Thyroid gland (tissue), 4 donors: Measurements from ENCODE around the gene GPATCH2. TPM values are rescaled to one million over a fixed set of nuclear protein-coding genes. Genes with fewer than 3 reads are reported as not detected.

Source experiments
- DNase-seq, 2 donors: peaks; one replicate each; pipeline ENCODE4 v3.0.0-alpha.2; 2019
- H3K27ac ChIP-seq, 3 donors: fragments of 200-600 bp; sonication (generic); 1 replicate in 2 of 3; 2 replicates in 1 of 3; pipeline ENCODE4 v1.5.1; 2016 to 2019; ENCODE audit warnings: mild to moderate bottlenecking in 1 of 3, moderate library complexity in 1 of 3
- H3K27me3 ChIP-seq: fragments of 200-600 bp; sonication (generic); one replicate; pipeline ENCODE4 v1.5.1; 2019
- H3K36me3 ChIP-seq, 2 donors: fragments of 200-600 bp; sonication (generic); one replicate each; pipeline ENCODE4 v1.5.1; 2016 to 2019
- H3K4me1 ChIP-seq, 2 donors: fragments of 200-600 bp; sonication (generic); one replicate each; pipeline ENCODE4 v1.5.1; 2017 to 2019
- H3K4me3 ChIP-seq, 3 donors: fragments of 200-600 bp; sonication (generic); replicated peaks in 1 of 3; 1 replicate in 2 of 3; 2 replicates in 1 of 3; pipeline ENCODE4 v1.5.1; 2016; ENCODE audit warnings: mild to moderate bottlenecking in 1 of 3
- H3K9me3 ChIP-seq: fragments of 200-600 bp; sonication (generic); one replicate; pipeline ENCODE4 v1.5.1; 2017
- POLR2A ChIP-seq, 2 donors: fragments of 450-650 bp; IDR thresholded peaks; one replicate each; pipeline ENCODE4 v1.6.1; 2017; ENCODE audit warnings: antibody characterized with exemption in 2 of 2, mild to moderate bottlenecking in 2 of 2, moderate library complexity in 1 of 2
- WGBS, 2 donors: methylation state at CpG; one replicate each; pipeline ENCODE4 v1.1.5; 2017; 5-methylcytosine and 5-hydroxymethylcytosine counted together
- intact Hi-C: fragments of 100-400 bp; cut with DNase I; formaldehyde crosslinking; loops from one replicate; pipeline ENCODE4 v1.15.1; 2023
- total RNA-seq, 4 donors: library from RNA; depleted of rRNA; stranded (reverse); fragments of >200 nt; gene quantifications; one replicate each; pipeline ENCODE4 v1.2.3, GENCODE V29; 2016
- TF ChIP-seq, protein P1 (sequence below), 6 experiments: fragments of 200-600 bp in 3 of 6; fragments of 450-650 bp in 3 of 6; sonication (generic) in 3 of 6; IDR thresholded peaks; one replicate each; pipeline ENCODE4 v1.5.1; 2016 to 2019; ENCODE audit warnings: antibody characterized with exemption in 6 of 6, mild to moderate bottlenecking in 2 of 6, inconsistent platforms in 1 of 6, moderate library complexity in 1 of 6

The GPATCH2 gene
- total RNA-seq, 4 donors from 2014 or later, result 21.4 to 47.9 (median 34.0) TPM

DNA sequence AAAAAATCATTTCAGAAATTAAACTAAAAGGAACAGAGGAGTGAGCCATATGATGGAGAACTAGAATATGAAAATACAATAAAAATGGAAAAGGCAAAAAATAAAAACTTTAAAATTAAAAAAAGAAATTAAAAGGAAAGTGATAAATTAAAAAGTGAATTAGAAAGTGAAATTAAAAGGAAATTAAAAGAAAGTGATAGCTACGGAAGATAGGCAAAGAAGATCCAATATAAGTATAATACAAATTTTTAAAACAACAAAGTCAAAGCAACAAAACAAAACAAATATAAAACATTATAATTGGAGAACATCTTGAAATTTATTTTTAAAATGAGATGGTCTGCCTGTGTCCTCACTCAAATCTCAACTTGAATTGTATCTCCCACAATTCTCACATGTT is 165.8 kb downstream of the GPATCH2 start:
- intact Hi-C loops, result no loop called here
- no peaks in the 10 kb centered on the region for H3K9me3 ChIP-seq
- TF ChIP-seq, protein P1, sequence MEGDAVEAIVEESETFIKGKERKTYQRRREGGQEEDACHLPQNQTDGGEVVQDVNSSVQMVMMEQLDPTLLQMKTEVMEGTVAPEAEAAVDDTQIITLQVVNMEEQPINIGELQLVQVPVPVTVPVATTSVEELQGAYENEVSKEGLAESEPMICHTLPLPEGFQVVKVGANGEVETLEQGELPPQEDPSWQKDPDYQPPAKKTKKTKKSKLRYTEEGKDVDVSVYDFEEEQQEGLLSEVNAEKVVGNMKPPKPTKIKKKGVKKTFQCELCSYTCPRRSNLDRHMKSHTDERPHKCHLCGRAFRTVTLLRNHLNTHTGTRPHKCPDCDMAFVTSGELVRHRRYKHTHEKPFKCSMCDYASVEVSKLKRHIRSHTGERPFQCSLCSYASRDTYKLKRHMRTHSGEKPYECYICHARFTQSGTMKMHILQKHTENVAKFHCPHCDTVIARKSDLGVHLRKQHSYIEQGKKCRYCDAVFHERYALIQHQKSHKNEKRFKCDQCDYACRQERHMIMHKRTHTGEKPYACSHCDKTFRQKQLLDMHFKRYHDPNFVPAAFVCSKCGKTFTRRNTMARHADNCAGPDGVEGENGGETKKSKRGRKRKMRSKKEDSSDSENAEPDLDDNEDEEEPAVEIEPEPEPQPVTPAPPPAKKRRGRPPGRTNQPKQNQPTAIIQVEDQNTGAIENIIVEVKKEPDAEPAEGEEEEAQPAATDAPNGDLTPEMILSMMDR (IDR thresholded peaks at IDR 0.05), result no peak
- TF ChIP-seq POLR2A (IDR thresholded peaks at IDR 0.05), result no peak
- no peak for DNase-seq
- H3K36me3 ChIP-seq, result no peaks in the 10 kb centered on the region
- no peaks in the 10 kb centered on the region for H3K27me3 ChIP-seq
- H3K27ac ChIP-seq, result no peak overlapping the region
- no peaks in the 10 kb centered on the region for H3K4me1 ChIP-seq
- 92 to 100% methylated on average over 1 of the region's 1 CpG for WGBS, 2 donors
- no peak overlapping the region for H3K4me3 ChIP-seq

DNA sequence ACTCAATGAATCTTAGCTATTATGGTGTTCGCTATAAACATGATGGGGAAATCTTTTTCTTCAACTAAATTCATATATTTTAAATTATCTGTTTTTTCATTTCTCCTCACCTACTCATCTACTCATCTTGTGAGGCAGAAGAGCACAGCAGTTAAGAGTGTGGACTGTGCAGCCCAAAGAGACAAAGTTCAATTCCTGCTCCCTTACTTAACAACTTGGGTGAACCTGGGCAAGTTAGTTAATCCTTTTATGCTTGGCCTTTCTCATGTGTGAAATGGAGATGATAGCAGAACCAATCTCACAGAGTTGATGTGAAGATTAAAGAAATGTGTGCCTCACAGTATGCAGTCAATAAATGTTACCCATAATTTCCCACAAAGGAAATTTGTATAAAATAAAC is 168.2 kb downstream of the GPATCH2 start:
- no peaks in the 10 kb centered on the region for H3K4me1 ChIP-seq
- no peak overlapping the region for H3K4me3 ChIP-seq
- no peak for DNase-seq
- no peaks in the 10 kb centered on the region for H3K9me3 ChIP-seq
- intact Hi-C loops, result no loop called here
- no peaks in the 10 kb centered on the region for H3K36me3 ChIP-seq
- no peak for TF ChIP-seq POLR2A (IDR thresholded peaks at IDR 0.05)
- WGBS, 2 donors, result 98 to 100% methylated on average over 1 of the region's 1 CpG
- H3K27ac ChIP-seq, result no peak overlapping the region
- no peaks in the 10 kb centered on the region for H3K27me3 ChIP-seq

DNA sequence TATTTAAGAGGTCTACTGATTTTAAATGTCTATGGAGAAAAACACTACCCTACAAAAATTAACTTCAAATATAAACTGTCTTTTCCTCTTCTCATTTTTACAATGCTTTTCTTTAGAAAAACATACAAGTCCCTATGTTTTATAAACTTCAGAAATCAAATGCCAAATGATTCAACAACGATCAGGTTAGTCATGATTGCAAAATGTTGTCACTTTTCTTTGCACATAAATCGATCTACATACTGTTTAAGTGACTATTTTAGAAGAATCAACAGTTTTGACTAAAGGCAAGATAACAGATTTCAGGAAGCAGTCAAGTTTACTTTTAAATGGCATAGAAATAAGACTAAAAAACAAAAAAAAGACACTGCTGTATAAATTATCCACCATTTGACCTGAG is 168.7 kb downstream of the GPATCH2 start:
- Histone ChIP-seq H3K4me1 (no peaks in the 10 kb centered on the region), H3K9me3 (no peaks in the 10 kb centered on the region), H3K36me3 (no peaks in the 10 kb centered on the region), H3K4me3 (no peak overlapping the region), H3K27ac (no peak overlapping the region), H3K27me3 (no peaks in the 10 kb centered on the region)
- WGBS, 2 donors, result 83 to 91% methylated on average over 2 of the region's 2 CpGs
- no peak for DNase-seq
- intact Hi-C loops, result no loop called here
- TF ChIP-seq, protein P1 (IDR thresholded peaks at IDR 0.05), result no peak
- TF ChIP-seq POLR2A (IDR thresholded peaks at IDR 0.05), result no peak

DNA sequence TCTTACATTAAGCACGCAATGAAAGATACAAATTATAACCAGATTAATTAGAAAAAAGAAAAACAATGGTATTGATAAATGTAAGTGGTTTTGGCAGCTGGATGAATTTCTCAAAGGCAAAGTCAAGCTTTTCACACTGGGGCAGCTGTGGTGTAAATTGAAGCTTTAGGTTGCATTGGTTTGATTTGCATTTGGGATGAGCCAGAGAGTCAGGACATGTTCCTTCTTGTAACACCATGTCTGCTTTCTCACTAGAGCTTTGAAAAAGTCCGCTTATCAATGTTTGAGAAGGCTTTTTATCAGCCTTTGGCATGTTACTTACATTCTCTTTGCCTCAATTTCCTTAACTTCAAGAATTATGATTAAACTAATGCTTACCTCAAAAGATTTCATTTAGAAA is 173.9 kb downstream of the GPATCH2 start:
- H3K4me3 ChIP-seq, result no peak overlapping the region
- TF ChIP-seq, protein P1 (IDR thresholded peaks at IDR 0.05), result no peak
- TF ChIP-seq POLR2A (IDR thresholded peaks at IDR 0.05), result no peak
- no peak overlapping the region for H3K27ac ChIP-seq
- no peak for DNase-seq
- no peaks in the 10 kb centered on the region for H3K36me3 ChIP-seq
- WGBS, 2 donors, result 96 to 99% methylated on average over 2 of the region's 2 CpGs
- no peaks in the 10 kb centered on the region for H3K4me1 ChIP-seq
- H3K27me3 ChIP-seq, result no peaks in the 10 kb centered on the region
- H3K9me3 ChIP-seq, result no peaks in the 10 kb centered on the region
- intact Hi-C loops, result no loop called here

DNA sequence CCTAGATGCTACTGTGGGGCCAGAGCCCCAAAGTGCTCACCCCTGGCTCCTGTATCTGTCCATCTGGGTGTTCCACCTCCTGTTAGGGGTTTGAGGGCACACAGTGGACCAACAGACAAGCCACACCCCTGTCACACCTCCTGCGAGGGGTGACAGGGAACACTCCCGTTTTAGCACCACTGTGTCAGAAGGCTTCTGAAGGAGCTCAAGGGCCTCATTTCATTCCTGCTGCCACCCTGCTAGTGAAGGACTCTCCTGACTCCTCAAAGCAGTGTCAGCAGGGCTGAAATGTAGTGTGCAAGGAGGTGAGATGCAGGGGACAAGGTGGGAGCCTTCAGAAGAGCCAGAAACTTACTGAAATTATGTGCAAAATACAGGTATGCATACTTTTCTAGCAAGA is 174.6 kb downstream of the GPATCH2 start:
- TF ChIP-seq, protein P1 (IDR thresholded peaks at IDR 0.05), result no peak
- no peak for TF ChIP-seq POLR2A (IDR thresholded peaks at IDR 0.05)
- no peak for DNase-seq
- Histone ChIP-seq H3K9me3 (no peaks in the 10 kb centered on the region), H3K36me3 (no peaks in the 10 kb centered on the region), H3K27ac (no peak overlapping the region), H3K4me3 (no peak overlapping the region), H3K4me1 (no peaks in the 10 kb centered on the region), H3K27me3 (no peaks in the 10 kb centered on the region)
- 61 to 79% methylated on average over 2 of the region's 2 CpGs for WGBS, 2 donors
- intact Hi-C loops, result no loop called here

DNA sequence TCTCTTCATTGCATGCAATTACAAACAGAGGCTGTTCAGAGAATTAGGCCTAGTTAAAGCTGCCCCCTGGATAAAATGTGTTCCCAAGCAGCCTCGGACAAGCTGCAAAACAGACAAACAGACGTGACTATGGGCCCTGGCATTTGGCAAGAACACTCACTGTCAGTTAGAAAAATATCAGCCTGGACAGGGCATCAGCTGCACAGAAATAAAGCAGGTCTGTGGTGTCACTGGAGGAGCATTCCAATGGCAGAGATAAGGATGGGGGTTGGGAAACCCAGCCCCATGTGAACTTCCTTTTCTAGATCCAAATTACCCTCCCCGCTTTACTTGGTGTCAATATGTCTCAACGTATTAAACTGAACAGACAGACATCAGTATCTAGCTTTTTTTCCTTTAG is 177.1 kb downstream of the GPATCH2 start:
- 83 to 90% methylated on average over 4 of the region's 4 CpGs for WGBS, 2 donors
- Histone ChIP-seq H3K27me3 (no peaks in the 10 kb centered on the region), H3K4me3 (no peak overlapping the region), H3K4me1 (no peaks in the 10 kb centered on the region), H3K36me3 (no peaks in the 10 kb centered on the region), H3K27ac (no peak overlapping the region), H3K9me3 (no peaks in the 10 kb centered on the region)
- no peak for DNase-seq
- TF ChIP-seq, protein P1 (IDR thresholded peaks at IDR 0.05), result no peak
- no peak for TF ChIP-seq POLR2A (IDR thresholded peaks at IDR 0.05)
- intact Hi-C loops, result no loop called here
